ENCODE results near the gene BDKRB2.

Gene BDKRB2

DNA sequence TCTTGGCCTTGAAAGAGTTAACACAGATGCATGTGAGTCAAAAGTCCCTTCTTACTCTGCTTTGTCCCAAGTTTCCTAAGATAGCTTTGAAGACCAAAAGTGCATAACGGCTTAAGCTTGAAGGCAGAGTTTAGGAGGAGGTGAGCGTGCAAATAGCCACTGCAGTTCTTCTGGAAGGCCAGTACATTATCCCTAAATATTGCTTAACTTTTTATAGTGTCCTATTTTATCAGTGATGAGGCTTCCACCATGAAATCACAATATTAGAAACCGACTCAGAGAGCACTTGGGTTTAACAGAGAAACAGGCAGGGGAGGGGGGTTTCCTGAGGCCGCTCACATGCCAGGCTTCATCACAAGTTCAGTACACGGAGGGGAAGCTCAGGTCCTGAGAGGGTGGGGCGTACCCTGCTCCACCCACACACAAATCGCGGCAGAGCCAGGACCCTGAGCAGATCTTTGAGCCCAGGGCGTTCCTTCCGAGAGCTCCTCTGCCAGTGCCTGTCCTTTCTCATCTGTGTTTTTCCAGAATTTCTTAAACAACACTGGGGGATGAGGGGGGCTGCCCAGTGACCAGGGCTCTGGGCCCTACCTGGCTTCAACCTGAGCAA lies 26.8 kb upstream of the BDKRB2 start:
- DNase-seq, result no peak

GRCh38 chr14:96178461-96179321 lies 25.9 kb upstream of the BDKRB2 start:
- DNase-seq, result no peak

GRCh38 chr14:96180043-96180874 lies 24.4 kb upstream of the BDKRB2 start:
- no peak for DNase-seq

DNA sequence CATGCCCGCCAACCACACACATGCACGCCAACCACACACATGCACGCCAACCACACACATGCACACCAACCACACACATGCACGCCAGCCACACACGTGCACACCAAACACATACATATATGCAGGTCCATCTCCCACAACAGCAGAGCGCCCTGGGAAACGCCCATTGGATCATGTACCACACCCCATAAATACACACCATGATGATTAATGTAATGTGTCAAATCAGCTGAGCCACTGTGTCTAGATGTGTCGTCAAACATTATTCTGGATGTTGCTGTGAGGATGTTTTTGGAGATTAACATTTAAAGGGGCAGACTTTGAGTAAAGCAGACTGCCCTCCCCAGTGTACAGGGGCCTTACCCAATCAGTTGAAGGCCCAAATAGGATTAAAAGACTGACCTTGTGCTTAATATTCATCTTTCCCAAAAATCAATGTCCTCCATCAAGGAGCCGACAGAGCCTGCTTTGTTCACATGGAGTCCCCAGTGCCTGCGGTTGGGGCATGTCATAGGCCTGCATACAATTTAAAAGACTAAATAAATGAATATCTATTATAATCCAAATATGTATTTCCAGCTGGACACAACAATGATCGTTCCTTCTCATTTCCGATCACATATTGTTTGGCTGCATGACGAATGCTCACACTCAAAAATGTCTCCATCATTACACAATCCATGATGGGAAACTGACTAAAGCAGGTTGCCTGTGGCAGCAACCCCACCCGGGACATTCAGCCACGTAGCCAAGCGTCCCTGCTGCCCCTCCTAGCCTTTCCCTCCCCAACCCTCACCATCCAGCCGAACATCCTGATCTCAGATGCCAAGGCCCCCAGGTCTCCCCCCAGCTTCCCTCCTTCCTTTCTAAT lies 23.2 kb upstream of the BDKRB2 start:
- no peak for DNase-seq

- no peak for DNase-seq
Measured at GRCh38 chr14:96182546-96182945, 22.1 kb upstream of the BDKRB2 start.

DNA sequence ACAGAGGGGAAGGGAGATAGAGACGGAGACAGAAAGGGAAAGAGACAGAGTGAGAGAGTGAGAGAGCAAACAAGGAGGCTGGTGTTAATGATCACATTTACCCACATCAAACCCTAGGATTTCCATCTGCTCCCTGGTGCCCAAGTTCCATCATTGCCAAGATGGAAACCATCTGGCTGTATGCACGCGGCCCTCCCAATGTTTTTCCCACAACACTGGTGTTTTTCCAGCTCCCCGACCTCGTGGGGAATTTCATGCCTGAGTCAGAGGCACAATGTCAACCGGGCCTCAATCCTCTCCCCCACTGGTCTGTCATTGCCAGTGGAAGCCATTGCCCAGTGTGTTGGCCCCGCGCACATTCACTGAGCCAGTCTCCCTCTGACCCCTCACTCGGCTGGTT lies 19.9 kb upstream of the BDKRB2 start:
- no peak for DNase-seq

DNA sequence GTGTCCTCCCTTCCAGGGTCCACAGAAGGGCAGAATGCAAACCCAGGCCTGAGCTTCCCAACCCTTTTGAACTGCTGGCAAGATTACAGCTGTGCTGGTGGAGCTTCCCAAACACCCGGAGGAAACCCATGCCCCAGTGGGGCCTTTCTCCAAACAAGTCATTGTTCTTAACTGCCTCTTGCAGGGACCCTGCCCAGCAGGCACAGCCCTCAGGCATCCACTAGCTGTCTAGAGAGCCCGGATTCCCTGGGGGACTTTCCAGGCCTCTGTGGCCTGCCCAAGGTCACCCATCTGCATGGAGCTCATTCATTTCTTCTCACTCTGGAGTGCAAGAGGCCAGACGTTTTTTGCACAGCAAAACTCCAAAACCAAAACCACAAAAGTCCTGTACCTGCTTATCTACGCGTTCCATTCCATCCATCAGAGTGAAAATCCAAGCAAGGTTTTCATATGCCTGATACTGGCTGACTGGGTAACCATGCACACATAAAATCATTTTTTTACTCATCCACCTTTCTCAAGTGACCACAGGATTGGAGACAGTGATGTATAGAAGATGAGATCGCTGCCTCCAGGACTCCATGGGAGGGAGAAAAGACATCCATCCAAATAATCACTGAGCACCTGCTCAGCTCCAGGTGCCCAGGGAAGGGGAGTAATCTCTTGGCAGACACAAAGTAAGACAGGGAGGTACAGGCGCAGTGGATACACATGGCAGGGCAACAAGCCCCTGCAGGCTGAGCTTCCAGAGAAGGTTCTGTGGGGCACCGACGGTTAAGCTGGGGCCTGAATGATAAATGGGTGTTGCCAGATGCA lies 17.2 kb upstream of the BDKRB2 start:
- no peak for DNase-seq

DNA sequence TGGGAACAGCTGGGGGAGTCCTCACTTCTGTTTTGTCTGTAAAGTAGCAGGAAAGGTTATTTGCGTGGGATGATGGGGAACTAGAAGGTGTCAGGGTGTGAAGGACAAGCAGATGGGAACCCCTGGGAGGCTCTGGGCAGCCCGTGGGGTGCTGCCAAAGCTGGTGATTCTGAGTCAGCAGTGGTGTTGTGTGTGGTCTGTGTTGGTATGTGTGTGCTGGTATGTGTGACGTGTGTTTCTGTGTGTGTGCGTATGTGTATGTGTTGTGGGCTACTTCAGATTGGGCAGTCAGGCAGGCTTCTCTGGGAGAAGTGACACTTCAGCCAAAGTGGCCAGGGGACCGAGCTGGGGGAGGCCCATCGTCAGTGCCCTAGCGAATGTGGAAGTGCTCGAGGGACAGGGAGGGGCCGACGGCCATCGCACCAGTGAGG lies 15.3 kb upstream of the BDKRB2 start:
- DNase-seq, result no peak

GRCh38 chr14:96191353-96191752 lies 13.3 kb upstream of the BDKRB2 start:
- DNase-seq, result no peak

DNA sequence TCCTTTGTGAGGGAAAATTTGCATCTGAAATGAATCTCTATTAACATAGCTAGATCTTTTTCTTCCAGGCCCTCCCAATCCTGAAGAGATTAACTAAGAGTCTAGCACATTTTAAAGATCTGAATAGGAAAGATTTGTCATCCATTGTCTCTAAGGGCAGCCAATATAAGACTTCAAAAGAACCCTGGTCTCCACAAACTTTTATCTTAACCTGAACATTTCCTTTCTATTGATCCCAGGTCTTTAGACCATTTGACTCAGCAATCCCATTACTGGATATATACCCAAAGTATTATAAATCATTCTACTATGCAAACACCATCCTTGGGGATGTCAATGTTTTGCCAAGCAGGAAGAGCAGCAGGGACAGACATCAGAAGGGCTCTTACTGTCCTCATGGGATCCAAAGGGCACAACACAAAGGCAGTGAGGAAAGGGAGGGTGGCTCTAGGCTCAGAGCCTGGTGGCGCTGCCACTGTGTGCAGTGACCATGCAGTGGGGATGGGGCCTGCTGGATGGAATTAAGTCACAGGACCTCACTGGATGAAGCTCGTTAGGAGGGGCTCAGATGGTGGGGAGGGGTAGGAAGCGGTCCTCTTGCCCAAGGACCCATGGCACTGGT lies 12.7 kb upstream of the BDKRB2 start:
- DNase-seq, result no peak

DNA sequence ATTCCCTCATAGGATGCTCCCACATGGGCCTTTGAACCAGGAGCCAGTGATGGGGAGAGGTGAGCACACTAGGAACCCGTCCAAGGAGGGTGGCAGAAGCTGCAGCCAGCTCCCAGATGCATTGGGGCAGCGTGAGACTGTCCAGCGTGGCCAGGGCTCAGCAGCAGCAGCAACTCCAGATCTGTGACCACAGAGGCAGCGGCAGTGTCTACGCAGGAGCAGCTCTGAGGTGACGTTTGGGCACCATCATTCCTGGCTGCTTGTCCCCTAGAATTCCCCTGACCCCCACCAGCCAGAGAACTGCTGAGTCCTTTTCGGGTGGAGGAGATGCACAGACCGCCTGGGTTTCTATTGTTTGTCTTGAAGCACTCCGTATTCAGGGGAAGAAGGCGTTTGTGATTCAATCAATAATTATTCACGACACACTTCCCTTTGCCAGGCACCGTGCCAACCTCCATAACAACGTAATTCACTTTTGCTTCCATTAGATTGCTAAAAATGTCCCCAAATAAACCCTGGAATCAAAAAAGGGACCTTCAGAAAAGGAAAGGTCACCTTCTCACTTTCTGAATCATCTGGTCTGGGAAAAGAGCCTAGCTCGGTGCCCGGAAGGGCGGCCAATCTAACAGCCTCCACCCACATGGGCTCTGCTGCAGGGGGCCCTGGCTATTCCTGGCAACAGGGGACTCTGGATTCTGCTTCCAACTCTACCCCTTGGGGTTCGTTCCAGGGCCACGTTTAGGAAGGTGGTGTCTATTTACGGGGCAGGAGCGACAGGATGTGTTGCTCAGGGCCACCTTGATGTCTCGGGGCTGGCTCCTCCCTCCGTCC lies 11.4 kb upstream of the BDKRB2 start:
- no peak for DNase-seq

DNA sequence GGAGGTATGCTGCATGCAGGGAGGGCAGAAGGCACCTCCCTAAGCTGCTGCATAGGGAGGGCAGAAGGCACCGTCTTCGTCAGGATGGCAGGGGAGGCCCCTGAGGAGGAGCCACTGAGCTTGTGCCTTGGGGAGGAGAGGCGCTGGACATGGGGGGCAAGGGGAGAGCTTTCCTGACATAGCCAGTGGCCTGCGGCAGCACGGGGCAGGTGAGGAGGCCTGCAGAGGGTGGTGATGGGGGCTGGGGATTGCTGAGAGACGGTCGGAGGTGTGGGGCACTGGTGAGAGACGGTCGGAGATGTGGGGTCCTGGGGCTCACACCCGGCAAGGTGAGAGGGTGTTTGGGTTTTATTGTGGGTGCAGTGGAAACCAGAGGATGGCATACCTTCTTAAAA lies 10.4 kb upstream of the BDKRB2 start:
- no peak for DNase-seq

DNA sequence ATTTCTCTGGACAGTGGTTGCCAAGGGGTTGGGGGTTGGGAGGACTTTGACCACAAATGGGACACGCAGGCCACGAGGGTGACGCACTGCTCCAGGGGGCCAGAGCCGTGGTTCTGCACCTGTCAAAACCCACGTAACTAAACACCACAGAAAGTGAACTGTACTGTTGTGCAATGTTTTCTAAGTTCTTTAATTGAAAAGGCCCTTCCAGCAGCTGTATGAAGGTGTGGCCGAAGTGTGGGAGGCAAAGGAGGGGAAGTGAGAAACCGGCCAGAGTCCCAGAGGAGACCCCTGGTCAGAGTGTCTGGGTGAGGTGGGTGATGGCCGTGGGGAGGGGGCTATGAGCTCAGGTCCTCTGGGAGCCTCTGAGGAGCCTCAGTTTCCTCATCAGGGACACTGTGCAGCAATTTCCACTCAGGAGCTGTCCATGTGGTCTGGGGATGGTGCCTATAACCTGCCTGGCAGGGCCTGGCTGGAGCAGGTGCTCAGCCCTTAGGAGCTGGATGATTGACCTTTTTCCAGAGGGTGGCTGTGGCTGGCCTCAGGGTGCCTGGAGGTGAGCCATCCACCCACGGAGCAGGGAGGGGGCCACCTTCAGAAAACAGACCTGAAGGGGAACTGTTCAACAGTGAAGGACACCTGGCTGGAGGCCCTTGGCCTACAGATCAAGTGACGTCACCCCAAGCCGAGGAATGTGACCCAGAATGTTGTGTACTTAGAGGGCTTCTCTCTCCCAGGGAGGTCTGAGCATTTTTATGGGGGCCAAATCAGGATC lies 9.8 kb upstream of the BDKRB2 start:
- DNase-seq, result no peak

DNA sequence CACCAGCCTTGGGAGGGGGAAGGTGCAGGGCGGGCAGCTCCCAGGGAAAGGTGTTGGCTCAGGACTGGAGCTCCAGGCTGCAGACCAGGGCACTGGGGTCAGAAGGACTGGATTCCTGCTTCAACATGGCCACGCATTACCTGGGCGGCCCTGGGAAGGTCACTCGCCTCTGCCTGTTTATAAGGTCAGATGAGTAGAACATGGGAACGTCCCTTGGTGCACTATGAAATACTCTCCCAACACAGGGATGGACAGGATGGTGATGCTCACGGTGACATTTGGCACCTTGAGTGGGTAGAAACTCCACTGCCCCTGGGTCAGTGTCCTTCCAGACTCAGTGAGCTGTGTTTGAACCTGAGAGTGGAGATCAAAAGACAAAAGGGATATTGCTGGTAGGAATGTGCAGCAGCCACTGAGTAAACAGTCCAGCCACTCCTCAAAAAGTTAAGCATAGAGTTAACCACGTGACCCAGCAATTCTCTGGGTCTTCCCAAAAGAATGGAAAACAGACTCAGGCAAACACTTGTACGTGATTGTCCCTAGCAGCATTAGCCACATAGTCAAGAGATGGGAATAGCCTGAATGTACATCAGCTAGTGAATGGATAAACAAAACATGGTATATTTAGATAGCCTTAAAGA lies 9.1 kb upstream of the BDKRB2 start:
- DNase-seq, result no peak

GRCh38 chr14:96197163-96197852 lies 7.3 kb upstream of the BDKRB2 start:
- DNase-seq, result no peak

DNA sequence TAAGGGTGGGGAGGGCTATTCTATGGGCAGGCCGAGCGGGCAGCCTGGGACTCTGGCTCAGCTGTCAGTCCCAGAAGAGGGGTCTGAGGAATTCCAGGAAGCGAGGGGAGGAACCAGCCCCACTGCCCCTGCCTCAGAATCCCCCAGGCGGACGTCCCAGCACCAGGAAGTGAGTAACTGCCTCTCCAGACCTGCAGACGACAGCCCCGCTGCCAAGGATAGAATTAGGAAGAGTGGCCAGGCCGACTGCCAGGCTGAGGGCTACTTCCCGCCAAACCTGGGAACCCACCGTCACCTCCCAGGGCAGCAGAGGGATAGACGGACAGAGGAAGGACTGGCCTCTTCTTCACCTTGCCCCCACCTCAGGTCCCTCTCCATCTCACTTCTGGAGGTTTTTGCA lies 6.7 kb upstream of the BDKRB2 start:
- DNase-seq, result no peak

DNA sequence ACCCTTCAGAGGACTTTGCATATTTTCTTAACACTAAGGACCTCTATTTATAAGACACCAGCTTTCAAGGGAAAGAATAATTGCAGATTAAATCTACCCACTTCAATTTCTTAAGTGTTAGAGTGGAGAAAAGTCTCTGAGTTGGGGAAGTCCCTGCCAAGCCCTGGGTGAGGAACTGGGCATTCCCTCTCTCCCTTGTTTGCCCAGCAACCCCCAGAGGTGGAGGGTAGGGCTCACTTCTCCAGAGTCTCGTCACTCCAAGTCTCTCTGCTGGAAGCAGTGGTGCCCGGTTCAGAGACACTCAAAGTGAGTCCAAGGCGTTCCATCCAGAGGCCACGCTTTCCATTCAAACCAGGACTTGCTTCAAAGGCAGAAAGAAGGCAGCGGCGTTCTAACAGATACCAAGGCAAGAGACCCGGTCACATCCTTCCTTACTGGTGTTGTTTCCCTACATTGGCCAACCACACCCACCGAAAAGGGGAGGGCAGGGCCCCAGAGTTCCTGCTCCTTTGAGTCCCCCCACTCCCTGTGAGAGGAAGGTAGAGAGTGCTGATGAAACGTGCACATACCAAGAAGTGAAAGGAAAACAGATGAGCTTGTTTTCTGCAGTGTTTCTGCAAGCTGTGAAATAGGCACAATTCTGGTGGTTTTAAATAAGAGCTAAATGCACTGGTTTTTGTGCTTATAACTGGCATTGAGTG lies 6.1 kb upstream of the BDKRB2 start:
- DNase-seq, result no peak

DNA sequence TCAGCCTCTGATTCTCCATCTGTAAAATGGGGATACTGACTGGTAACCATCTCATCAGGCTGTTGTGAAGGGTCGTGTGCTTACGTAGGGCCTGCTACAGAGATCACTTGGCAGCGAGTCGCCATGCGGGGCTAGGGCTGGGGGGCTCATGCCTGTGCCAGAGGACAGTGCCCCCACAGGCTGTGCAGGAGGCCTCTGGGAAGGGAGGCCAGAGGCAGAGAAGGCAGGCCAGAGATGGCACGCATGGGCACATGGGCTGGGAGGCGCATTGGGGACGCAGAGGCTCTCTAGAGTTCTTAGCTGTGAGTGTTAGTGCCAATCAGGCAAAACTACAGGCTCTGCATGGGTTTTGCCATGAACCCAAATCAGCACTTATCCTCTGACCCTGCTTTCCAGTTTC lies 3.5 kb upstream of the BDKRB2 start:
- DNase-seq, result no peak

All from kidney glomerular epithelial cell (primary cell).